K562 (cell line): ENCODE data around the gene MTA1. TPM values are rescaled to one million over a fixed set of nuclear protein-coding genes. Genes with fewer than 3 reads are reported as not detected.
A peak's percentile ranks its signal among the peaks of the same experiment; 100 is the strongest.

Experiments used
- ATAC-seq: fragments of 200-7000 bp; cut with Tn5 transposase; 3 replicates; pipeline ENCODE4 v1.9.1; 2020; ENCODE audit warnings: moderate library complexity
- BruUV-seq: library from RNA; stranded (reverse); fragments of 400-500 nt; replicated peaks from 2 replicates; lab custom pipeline; 2021; lab: Mats Ljungman, UMichigan
- CTCF ChIA-PET: fragments of 300-600 bp; formaldehyde crosslinking; extraction: SDS; loops from one replicate; lab custom pipeline; 2021; ENCODE audit warnings: low intra/inter-chr PET ratio; lab: Yijun Ruan, JAX
- POLR2A ChIA-PET: fragments of 300-600, 350-650 bp; sonication (Branson Sonifier 250); formaldehyde crosslinking; extraction: SDS; loops from one replicate; lab custom pipeline; 2021; ENCODE audit warnings: antibody characterized with exemption, inconsistent platforms; lab: Yijun Ruan, JAX
- DNase-seq, 4 experiments: peaks; one replicate each; pipeline versions ENCODE4 v3.0.0 to v3.0.0-alpha.2; 2011 to 2018; ENCODE audit warnings: low spot score in 3 of 4, mixed read lengths in 3 of 4; ENCODE audit errors: extremely low read depth in 1 of 4
- FAIRE-seq: peaks from 2 replicates; lab custom pipeline; 2011; peaks lifted over from hg19 to GRCh38; lab: Jason Lieb, UNC
- H2AFZ ChIP-seq: 2 replicates; pipeline ENCODE4 v1.6.0; 2011; ENCODE audit warnings: low read depth, low read length, control low read depth, inconsistent platforms
- H3K27ac ChIP-seq: fragments of 200-600 bp; 3 replicates; pipeline ENCODE4 v1.8.0; 2011; ENCODE audit warnings: low read depth, mild to moderate bottlenecking, control low read depth, inconsistent platforms, low read length, moderate library complexity, mixed read lengths; ENCODE audit errors: extremely low read depth
- H3K27me3 ChIP-seq, 2 experiments: fragments of 300-600 bp in 1 of 2; 2 replicates in 1 of 2; 3 replicates in 1 of 2; pipeline versions ENCODE4 v1.6.0 to v1.8.0; 2011; ENCODE audit warnings: inconsistent platforms in 2 of 2, low read length in 2 of 2, mild to moderate bottlenecking in 1 of 2, mixed read lengths in 1 of 2, moderate library complexity in 1 of 2; ENCODE audit not compliant: control insufficient read depth in 2 of 2, insufficient read depth in 2 of 2
- H3K36me3 ChIP-seq: fragments of 300-600 bp; 3 replicates; pipeline ENCODE4 v1.8.0; 2011; ENCODE audit warnings: mild to moderate bottlenecking, low read length, inconsistent platforms; ENCODE audit not compliant: control insufficient read depth, insufficient read depth
- H3K4me1 ChIP-seq, 2 experiments: fragments of 200-600 bp in 1 of 2; replicated peaks in 1 of 2; 2 replicates in 1 of 2; 3 replicates in 1 of 2; pipeline versions ENCODE4 v1.5.1 to v1.8.0; 2011; ENCODE audit warnings: inconsistent platforms in 2 of 2, low read length in 2 of 2, mild to moderate bottlenecking in 1 of 2, mixed read lengths in 1 of 2, moderate library complexity in 1 of 2; ENCODE audit not compliant: control insufficient read depth in 2 of 2, insufficient read depth in 2 of 2
- H3K4me2 ChIP-seq: 2 replicates; pipeline ENCODE4 v1.6.1; 2011; ENCODE audit warnings: low read length, control low read depth, inconsistent platforms, mixed read lengths; ENCODE audit not compliant: insufficient read depth
- H3K4me3 ChIP-seq: fragments of 200-600 bp; sonication (generic), shearing (Covaris generic); 2 replicates; pipeline ENCODE4 v1.5.1; 2016; ENCODE audit warnings: control low read depth, inconsistent platforms
- H3K79me2 ChIP-seq: fragments of 200-600 bp; 3 replicates; pipeline ENCODE4 v1.8.0; 2011; ENCODE audit warnings: low read length, inconsistent platforms; ENCODE audit not compliant: control insufficient read depth, insufficient read depth
- H3K9ac ChIP-seq, 2 experiments: 2 replicates each; pipeline versions ENCODE4 v1.6.0 to v1.6.1; 2011; ENCODE audit warnings: low read depth in 2 of 2, low read length in 2 of 2, control low read depth in 1 of 2, inconsistent platforms in 1 of 2, mild to moderate bottlenecking in 1 of 2, mixed read lengths in 1 of 2; ENCODE audit not compliant: insufficient read depth in 1 of 2
- H3K9me1 ChIP-seq: one replicate; pipeline ENCODE4 v1.6.0; 2011; ENCODE audit warnings: inconsistent platforms, mild to moderate bottlenecking, low read length, moderate library complexity; ENCODE audit not compliant: control insufficient read depth, insufficient read depth
- H3K9me3 ChIP-seq: replicated peaks from 2 replicates; pipeline ENCODE4 v1.5.1; 2011; ENCODE audit warnings: low read depth, low read length, inconsistent platforms; ENCODE audit not compliant: control insufficient read depth, insufficient read depth
- H4K20me1 ChIP-seq: replicated peaks from 2 replicates; pipeline ENCODE4 v1.6.1; 2011; ENCODE audit warnings: low read length, inconsistent platforms, mixed read lengths; ENCODE audit not compliant: control insufficient read depth, insufficient read depth
- ELF1 ChIP-seq: fragments of 200-800 bp; sonication (Bioruptor generic); IDR thresholded peaks from 2 replicates; pipeline ENCODE4 v1.6.1; 2016; ENCODE audit warnings: missing genetic modification characterization, missing compliant biosample characterization
- POLR2G ChIP-seq: fragments of 200-400 bp; formaldehyde crosslinking; IDR thresholded peaks from 2 replicates; pipeline ENCODE4 v1.6.1; 2017; ENCODE audit warnings: low read depth, mild to moderate bottlenecking, antibody characterized with exemption, low read length, moderate library complexity
- RBFOX2 ChIP-seq: fragments of 200-400 bp; formaldehyde crosslinking; IDR thresholded peaks from 2 replicates; pipeline ENCODE4 v1.6.1; 2017; ENCODE audit warnings: low read depth, mild to moderate bottlenecking, low read length, moderate library complexity
- SMARCE1 ChIP-seq: fragments of 450-650 bp; IDR thresholded peaks from 2 replicates; pipeline ENCODE4 v1.7.1; 2016; ENCODE audit warnings: mild to moderate bottlenecking
- ZFP36 ChIP-seq: fragments of 150-350 bp; IDR thresholded peaks from 2 replicates; pipeline ENCODE4 v1.6.1; 2018; ENCODE audit warnings: low read length, low read depth; ENCODE audit not compliant: partially characterized antibody
- ZNF224 ChIP-seq: sonication (generic); formaldehyde crosslinking; IDR thresholded peaks from 2 replicates; pipeline ENCODE4 v1.8.0; 2022; ENCODE audit warnings: mild to moderate bottlenecking, missing genetic modification reagents
- ZNF75A ChIP-seq: fragments of 450-650 bp; formaldehyde crosslinking; IDR thresholded peaks from 2 replicates; pipeline ENCODE4 v1.4.0; 2020; ENCODE audit warnings: mild to moderate bottlenecking
- WGBS: fragments of 100-300 bp; shearing (Covaris generic); methylation state at CpG from one replicate; pipeline ENCODE4 v1.1.6; 2016; ENCODE audit warnings: low coverage, mixed read lengths; ENCODE audit not compliant: insufficient coverage; ENCODE audit errors: missing lambda C conversion rate; 5-methylcytosine and 5-hydroxymethylcytosine counted together
- in situ Hi-C: fragments of 300-500 bp; cut with MboI; formaldehyde crosslinking; loops from 4 replicates; pipeline ENCODE4 v1.15.0; 2018; ENCODE audit warnings: inconsistent platforms, mixed read lengths
- intact Hi-C: fragments of 100-400 bp; cut with micrococcal nuclease; formaldehyde crosslinking; loops from 2 replicates; pipeline ENCODE4 v1.14.2; 2022
- polyA plus RNA-seq, 8 experiments: library from polyadenylated mRNA; depleted of rRNA in 4 of 8; stranded (reverse) in 5 of 8; unstranded in 3 of 8; fragments of >200 nt; fragmentation: Nextera tagmentation in 2 of 8; fragmentation: Illumina TruSeq in 1 of 8; extraction: Ambion mirVana in 2 of 8; extraction: Trizol in 1 of 8; gene quantifications; 2 replicates each; pipeline versions ENCODE4 v1.2.1 to v1.2.3, GENCODE V29; 2011 to 2014; ENCODE audit warnings: inconsistent platforms in 1 of 8, missing spikeins in 1 of 8
- total RNA-seq, 7 experiments: library from RNA; depleted of rRNA in 6 of 7; stranded (reverse); fragments of >200 nt in 6 of 7; fragmentation: Illumina TruSeq in 2 of 7; extraction: Trizol in 2 of 7; gene quantifications; 2 replicates each; pipeline versions ENCODE4 v1.2.1 to v1.2.3, GENCODE V29; 2011 to 2021; ENCODE audit warnings: low replicate concordance in 1 of 7

MTA1 gene
- total and polyA plus RNA-seq, 9 of the 15 experiments (the other 6 are each of a cell fraction or from before 2014, with no cell fraction given) = 0.13 to 118 (median 32.3) TPM

- in situ Hi-C loops (no loop called here), intact Hi-C loops (no loop called here)
- H3K4me1 ChIP-seq = peaks cover 0 to 68% of the 10 kb centered on the region in 2 experiments; a peak in 2 of 5 replicates
These were observed 78.2 kb downstream of the MTA1 start for GRCh38 chr14:105497671-105498429.

GRCh38 chr14:105498430-105499255 is 79.0 kb downstream of the MTA1 start:
- Histone ChIP-seq H3K4me3 (no peak overlapping the region), H3K27me3 (no peaks in the 10 kb centered on the region), H3K4me1 (peaks cover 0 to 61% of the 10 kb centered on the region in 2 experiments; a peak in 2 of 5 replicates), H3K9me3 (no peaks in the 10 kb centered on the region), H3K9ac (no peak overlapping the region; a peak in 1 of 4 replicates), H3K9me1 (no peaks in the 10 kb centered on the region), H3K4me2 (no peak overlapping the region), H3K27ac (no peak overlapping the region), H4K20me1 (no peaks in the 10 kb centered on the region), H2AFZ (no peak overlapping the region), H3K36me3 (no peaks in the 10 kb centered on the region), H3K79me2 (no peaks in the 10 kb centered on the region)
- no peak for DNase-seq
- FAIRE-seq = no peak
- intact Hi-C loops (no loop called here), in situ Hi-C loops (no loop called here)
- ChIA-PET CTCF (no interaction called here), POLR2A (interaction anchor here (0.7 kb wide), 1 partner anchor 431 kb away, joined by 3 read pairs; no protein-coding TSS in a partner anchor)
- BruUV-seq = no TSS peak
- 86% methylated on average over 11 of the region's 36 CpGs for WGBS
- TF ChIP-seq SMARCE1 (no peak), RBFOX2 (0 out of 2 replicates have a peak, but pooled peaks have one; percentile 6), ZFP36 (peak; percentile 85), ELF1 (no peak), ZNF75A (CRISPR knock-in tag) (no peak)
- no peak for ATAC-seq

More at GRCh38 chr14:105497671-105498429, 78.2 kb downstream of the MTA1 start:
- DNase-seq = no peak
- no peak for FAIRE-seq
- Histone ChIP-seq H3K27ac (no peak overlapping the region), H3K27me3 (no peaks in the 10 kb centered on the region), H3K4me2 (no peak overlapping the region), H3K4me3 (no peak overlapping the region), H3K79me2 (no peaks in the 10 kb centered on the region), H2AFZ (no peak overlapping the region), H3K9me3 (no peaks in the 10 kb centered on the region), H3K9me1 (no peaks in the 10 kb centered on the region), H3K9ac (no peak overlapping the region; a peak in 1 of 4 replicates), H4K20me1 (no peaks in the 10 kb centered on the region), H3K36me3 (no peaks in the 10 kb centered on the region; the same call in 2 of the 3 replicates)
- no TSS peak for BruUV-seq
- TF ChIP-seq ZNF224 (no peak), POLR2G (0 out of 2 replicates have a peak, but pooled peaks have one; percentile 23)
- ChIA-PET CTCF (no interaction called here), POLR2A (interaction anchor here (0.7 kb wide), 1 partner anchor 430 kb away, joined by 3 read pairs; no protein-coding TSS in a partner anchor)
- ATAC-seq = no peak
- WGBS = 60% methylated on average over 10 of the region's 31 CpGs
